MCF 10A (cell line): ENCODE data around the gene SMG6. TPM values are rescaled to one million over a fixed set of nuclear protein-coding genes. Genes with fewer than 3 reads are reported as not detected.

Experiments
- BruUV-seq: library from RNA; stranded (reverse); fragments of 400-500 nt; replicated peaks from 2 replicates; lab custom pipeline; 2021; lab: Mats Ljungman, UMichigan
- CTCF ChIA-PET: fragments of 300-600 bp; sonication (Branson Sonifier 250); formaldehyde crosslinking; extraction: SDS; loops from one replicate; lab custom pipeline; 2021; ENCODE audit warnings: antibody characterized with exemption, inconsistent platforms; lab: Yijun Ruan, JAX
- POLR2A ChIA-PET: fragments of 300-600, 350-650 bp; sonication (Branson Sonifier 250); formaldehyde crosslinking; extraction: SDS; loops from one replicate; lab custom pipeline; 2020; ENCODE audit warnings: antibody characterized with exemption, inconsistent platforms; lab: Yijun Ruan, JAX
- DNase-seq: peaks from one replicate; pipeline ENCODE4 v3.0.0-alpha.2; 2018; ENCODE audit not compliant: unreplicated experiment
- H3K27ac Mint-ChIP-seq: one replicate; pipeline ENCODE4 v1.8.0; 2022; ENCODE audit warnings: mild to moderate bottlenecking, low read depth, mixed read lengths; ENCODE audit not compliant: unreplicated experiment
- H3K27me3 Mint-ChIP-seq: one replicate; pipeline ENCODE4 v1.8.0; 2022; ENCODE audit warnings: mixed read lengths; ENCODE audit not compliant: insufficient read depth, unreplicated experiment
- H3K36me3 Mint-ChIP-seq: one replicate; pipeline ENCODE4 v1.8.0; 2022; ENCODE audit warnings: mild to moderate bottlenecking, moderate library complexity, mixed read lengths; ENCODE audit not compliant: insufficient read depth, unreplicated experiment
- H3K4me1 Mint-ChIP-seq: one replicate; pipeline ENCODE4 v1.8.0; 2022; ENCODE audit warnings: mixed read lengths; ENCODE audit not compliant: insufficient read depth, unreplicated experiment
- H3K4me3 Mint-ChIP-seq: one replicate; pipeline ENCODE4 v1.8.0; 2022; ENCODE audit warnings: mild to moderate bottlenecking, moderate library complexity, mixed read lengths; ENCODE audit not compliant: unreplicated experiment
- H3K9me3 Mint-ChIP-seq: one replicate; pipeline ENCODE4 v1.8.0; 2022; ENCODE audit warnings: mixed read lengths; ENCODE audit not compliant: unreplicated experiment
- CTCF ChIP-seq: fragments of 200-600 bp; IDR thresholded peaks from one replicate; pipeline ENCODE4 v1.8.0; 2022; ENCODE audit warnings: antibody characterized with exemption, mild to moderate bottlenecking; ENCODE audit not compliant: unreplicated experiment
- intact Hi-C: fragments of 100-400 bp; cut with micrococcal nuclease; formaldehyde crosslinking; loops from 2 replicates; pipeline ENCODE4 v1.14.1; 2022
- total RNA-seq: library from RNA; stranded (reverse); gene quantifications from 2 replicates; pipeline ENCODE4 v1.2.3, GENCODE V29; 2022

Gene SMG6
- total RNA-seq, 1 experiment from 2014 or later: 17.0 TPM

DNA sequence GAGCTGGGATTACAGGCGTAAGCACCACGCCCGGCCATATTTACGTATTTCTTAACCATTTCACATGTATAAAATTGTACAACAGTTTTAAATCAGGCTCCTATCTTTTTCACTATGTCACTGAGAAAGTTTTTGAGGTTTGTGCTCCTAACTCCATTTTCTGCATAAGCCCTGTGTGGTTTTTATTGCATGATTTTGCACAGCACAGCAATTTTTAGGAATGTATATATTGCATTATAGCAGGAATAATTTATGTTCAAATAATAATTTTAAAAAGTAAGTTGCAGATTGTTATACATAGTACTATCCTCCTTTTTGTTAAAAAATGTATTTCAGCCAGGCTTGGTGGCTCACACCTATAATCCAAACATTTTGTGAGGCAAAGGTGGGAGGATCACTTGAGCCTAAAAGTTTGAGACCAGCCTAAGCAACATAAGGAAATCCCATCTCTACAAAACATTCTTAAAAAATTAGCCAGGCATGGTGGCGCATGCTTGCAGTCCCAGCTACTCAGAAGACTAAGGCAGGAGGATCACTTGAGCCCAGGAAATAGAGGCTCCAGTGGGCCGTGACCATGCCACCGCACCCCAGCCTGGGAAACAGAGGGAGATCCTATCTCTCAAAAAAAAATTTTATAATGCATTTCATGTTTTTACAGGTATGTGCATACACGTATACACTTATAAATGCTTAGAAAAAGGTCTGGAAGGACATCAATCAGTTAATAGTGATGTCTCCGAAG is 26.0 kb downstream of the SMG6 start:
- ChIA-PET CTCF (interaction anchor here (1.2 kb wide), 1 partner anchor 187 kb away, joined by 5 read pairs; no protein-coding TSS in a partner anchor), POLR2A (no interaction called here)
- Mint-ChIP-seq H3K9me3 (no peaks in the 10 kb centered on the region), H3K36me3 (peaks cover 66% of the 10 kb centered on the region), H3K27me3 (no peaks in the 10 kb centered on the region), H3K4me3 (no peak overlapping the region), H3K4me1 (peaks cover 4% of the 10 kb centered on the region), H3K27ac (no peak overlapping the region)
- DNase-seq: no peak
- BruUV-seq: no TSS peak
- no peak for TF ChIP-seq CTCF
- intact Hi-C loops: no loop called here

DNA sequence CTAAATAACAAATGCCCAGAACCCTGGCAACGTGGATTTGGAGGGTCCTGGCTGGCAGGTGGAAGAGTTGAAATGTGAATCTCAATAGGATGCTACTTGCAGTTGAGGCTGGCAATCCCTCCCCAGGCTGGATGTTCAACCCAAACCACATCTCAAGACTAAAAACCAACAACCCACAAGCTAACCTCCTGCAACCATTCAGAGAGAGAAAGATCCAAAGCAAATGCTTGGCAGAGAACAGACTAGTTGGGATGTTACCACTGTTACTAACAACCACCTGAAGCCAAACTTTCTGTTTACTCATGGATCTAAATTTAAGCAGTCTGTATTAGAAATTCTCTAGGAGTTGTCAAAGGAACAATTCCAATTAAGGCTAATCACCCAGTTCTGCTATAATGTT is 27.9 kb downstream of the SMG6 start:
- Mint-ChIP-seq H3K4me3 (no peak overlapping the region), H3K27ac (no peak overlapping the region), H3K9me3 (no peaks in the 10 kb centered on the region), H3K4me1 (no peaks in the 10 kb centered on the region), H3K27me3 (no peaks in the 10 kb centered on the region), H3K36me3 (peaks cover 54% of the 10 kb centered on the region)
- no TSS peak for BruUV-seq
- TF ChIP-seq CTCF: no peak
- POLR2A ChIA-PET: interaction anchor here (0.7 kb wide), 1 partner anchor 224 kb away, joined by 3 read pairs; no protein-coding TSS in a partner anchor
- CTCF ChIA-PET: no interaction called here
- DNase-seq: no peak
- intact Hi-C loops: no loop called here

- intact Hi-C loops: no loop called here
- H3K4me3 Mint-ChIP-seq: no peak overlapping the region
- H3K27ac Mint-ChIP-seq: peak overlapping the region; percentile 16
- no peaks in the 10 kb centered on the region for H3K4me1 Mint-ChIP-seq
- H3K9me3 Mint-ChIP-seq: no peaks in the 10 kb centered on the region
- ChIA-PET CTCF (no interaction called here), POLR2A (no interaction called here)
- no TSS peak for BruUV-seq
- TF ChIP-seq CTCF: no peak
- H3K36me3 Mint-ChIP-seq: peaks cover 41% of the 10 kb centered on the region
- no peak for DNase-seq
- no peaks in the 10 kb centered on the region for H3K27me3 Mint-ChIP-seq
These were observed 29.2 kb downstream of the SMG6 start for GRCh38 chr17:2274414-2274813.

DNA sequence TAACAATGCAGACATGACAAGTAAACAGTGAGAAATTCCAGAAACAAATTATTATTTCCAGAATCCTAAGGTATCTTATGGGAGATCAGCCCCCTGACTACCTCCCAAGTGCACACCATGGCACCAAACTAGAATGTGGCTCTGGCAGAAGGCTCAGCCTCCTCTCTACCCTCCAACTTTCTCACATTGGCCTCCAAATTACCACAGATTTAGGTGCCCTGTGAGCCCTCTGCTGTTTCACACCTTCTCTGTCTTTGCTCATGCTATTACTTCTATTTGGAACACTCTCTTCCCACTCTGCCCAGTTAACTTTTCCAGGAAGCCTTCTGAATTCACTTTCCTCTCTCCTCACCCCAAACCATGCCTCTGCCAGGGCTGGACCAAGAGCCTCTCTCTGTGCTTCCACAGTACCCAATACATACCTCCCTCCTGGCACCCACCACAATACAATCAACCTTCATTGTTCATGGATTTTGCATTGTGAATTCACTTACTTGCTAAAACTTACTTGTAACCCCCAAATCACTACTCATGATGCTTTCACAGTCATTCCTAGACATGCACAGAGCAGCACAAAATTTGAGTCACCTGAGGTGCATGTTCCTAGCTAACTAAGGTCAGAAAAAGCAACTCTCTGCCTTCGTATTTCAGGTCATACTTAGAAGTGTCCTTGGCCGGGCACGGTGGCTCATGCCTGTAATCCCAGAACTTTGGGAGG is 31.4 kb downstream of the SMG6 start:
- H3K4me3 Mint-ChIP-seq: no peak overlapping the region
- CTCF ChIA-PET: interaction anchor here (0.5 to 0.6 kb wide), 2 partner anchors 433 to 1534 kb away, joined by 3 to 4 read pairs; no protein-coding TSS in a partner anchor

More for the DNA sequence above, 31.4 kb downstream of the SMG6 start:
- Mint-ChIP-seq H3K27me3 (no peaks in the 10 kb centered on the region), H3K27ac (no peak overlapping the region), H3K36me3 (peaks cover 33% of the 10 kb centered on the region), H3K4me1 (no peaks in the 10 kb centered on the region), H3K9me3 (no peaks in the 10 kb centered on the region)
- no peak for DNase-seq
- POLR2A ChIA-PET: interaction anchor here (0.8 kb wide), 1 partner anchor 8 kb away, joined by 3 read pairs; no protein-coding TSS in a partner anchor
- BruUV-seq: no TSS peak
- intact Hi-C loops: no loop called here
- TF ChIP-seq CTCF: no peak
